Cardiac fibroblast (primary cell): ENCODE data around the gene ZNF780A.

ENCODE experiments used
- DNase-seq, 2 donors: peaks; one replicate each; pipeline versions ENCODE4 v3.0.0 to v3.0.0-alpha.2; 2010; ENCODE audit warnings: low read depth in 2 of 2
- H3K4me3 ChIP-seq, 2 donors: replicated peaks in 1 of 2; 1 replicate in 1 of 2; 2 replicates in 1 of 2; pipeline ENCODE4 v1.5.1; 2011; ENCODE audit warnings: low read depth in 2 of 2, low read length in 2 of 2, mild to moderate bottlenecking in 2 of 2, moderate library complexity in 1 of 2
- CTCF ChIP-seq: IDR thresholded peaks from one replicate; pipeline ENCODE4 v1.5.1; 2011; ENCODE audit warnings: low read depth, mild to moderate bottlenecking, low read length, inconsistent platforms

ZNF780A gene

GRCh38 chr19:40033989-40034560 is 56.7 kb downstream of the ZNF780A start:
- DNase-seq, result no peak
- no peak overlapping the region for H3K4me3 ChIP-seq
- no peak for TF ChIP-seq CTCF

- DNase-seq, result no peak
- H3K4me3 ChIP-seq, result no peak overlapping the region
- no peak for TF ChIP-seq CTCF
These were observed 64.2 kb downstream of the ZNF780A start for GRCh38 chr19:40026597-40026970.

GRCh38 chr19:40025938-40026596 is 64.7 kb downstream of the ZNF780A start:
- TF ChIP-seq CTCF, result no peak
- no peak for DNase-seq
- no peak overlapping the region for H3K4me3 ChIP-seq

- DNase-seq, result no peak
- TF ChIP-seq CTCF, result no peak
- H3K4me3 ChIP-seq, result no peak overlapping the region
These were observed 66.8 kb downstream of the ZNF780A start for GRCh38 chr19:40023969-40024368.
